Caki2 (cell line): Measurements from ENCODE around the gene UNC5C. TPM values are rescaled to one million over a fixed set of nuclear protein-coding genes. Genes with fewer than 3 reads are reported as not detected.

Source experiments
- DNase-seq: peaks from one replicate; pipeline ENCODE4 v3.0.0-alpha.2; 2015; ENCODE audit warnings: low read depth
- in situ Hi-C: cut with HindIII; loops from 2 replicates; pipeline ENCODE4 v1.10.0; 2016; ENCODE audit warnings: low sequenced_read_pairs, low pct_unique_long_range_greater_than_20kb, mixed read lengths
- total RNA-seq: library from RNA; depleted of rRNA; stranded (reverse); fragments of >200 nt; shearing (Covaris generic); gene quantifications from 2 replicates; pipeline ENCODE4 v1.2.3, GENCODE V29; 2014; ENCODE audit warnings: low replicate concordance

UNC5C gene
- total RNA-seq, 1 experiment from 2014 or later = not detected

- in situ Hi-C loops = no loop called here
- DNase-seq = no peak
These were observed 229.6 kb downstream of the UNC5C start for GRCh38 chr4:95319169-95319568.

GRCh38 chr4:95318483-95318882, 230.3 kb downstream of the UNC5C start:
- no peak for DNase-seq
- in situ Hi-C loops = no loop called here

DNA sequence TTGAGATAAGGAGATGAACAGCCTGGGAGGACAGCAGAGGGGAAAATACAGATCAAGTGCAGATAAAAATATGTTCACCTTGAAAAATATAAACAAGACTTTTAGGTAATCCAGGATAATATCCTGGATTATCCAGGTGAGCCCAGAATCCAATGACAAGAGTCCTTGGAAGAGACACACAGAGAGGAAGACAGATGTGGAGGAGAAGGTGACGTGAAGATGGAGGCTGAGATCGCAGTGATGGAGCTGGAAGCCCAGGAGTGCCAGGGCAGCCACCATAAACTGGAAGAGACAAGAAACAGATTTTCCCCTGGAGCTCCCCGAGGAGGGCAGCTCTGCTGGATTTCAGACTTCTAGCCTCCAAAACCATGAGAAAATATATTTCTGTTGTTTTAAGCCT, 230.7 kb downstream of the UNC5C start:
- in situ Hi-C loops = no loop called here
- DNase-seq = no peak

DNA sequence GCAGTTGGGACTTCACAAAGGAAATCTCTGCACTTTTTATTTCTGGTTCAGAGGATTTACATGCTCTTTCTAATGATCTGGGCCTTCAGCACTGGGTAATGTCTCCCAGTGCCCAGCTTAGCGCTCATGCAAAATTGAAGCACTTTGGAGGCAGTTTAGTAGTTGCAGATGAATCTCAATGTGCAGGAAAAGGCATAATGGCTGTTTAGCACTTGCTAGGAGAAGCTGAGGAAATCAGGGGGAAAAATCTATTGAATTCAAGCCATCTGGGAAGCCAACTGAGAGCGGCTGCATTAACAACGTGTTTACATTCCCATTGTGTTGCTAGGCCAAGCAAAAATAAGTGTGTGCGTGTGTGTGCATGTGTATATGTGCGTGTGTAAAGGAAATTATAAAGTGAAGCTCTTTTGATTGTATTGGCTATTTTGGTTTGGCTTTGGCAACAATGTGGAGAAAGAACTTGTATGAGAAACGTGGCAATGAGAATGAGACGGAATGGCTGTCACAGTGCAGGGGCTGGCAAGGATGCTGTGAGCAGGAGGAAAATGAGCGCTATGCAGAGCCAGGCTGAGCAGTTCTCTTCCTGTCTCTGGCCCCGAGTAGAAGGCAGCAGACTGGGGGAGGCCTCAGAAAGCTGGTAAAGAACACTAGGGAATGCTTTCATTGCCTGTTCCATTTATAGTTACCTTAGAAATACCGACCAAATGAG, 231.5 kb downstream of the UNC5C start:
- no peak for DNase-seq
- in situ Hi-C loops = no loop called here

GRCh38 chr4:95314573-95314972, 234.2 kb downstream of the UNC5C start:
- no peak for DNase-seq
- in situ Hi-C loops = no loop called here

GRCh38 chr4:95304898-95305297, 243.9 kb downstream of the UNC5C start:
- in situ Hi-C loops = no loop called here
- peak; percentile 42 for DNase-seq

GRCh38 chr4:95300304-95300703, 248.5 kb downstream of the UNC5C start:
- in situ Hi-C loops = no loop called here
- DNase-seq = no peak

DNA sequence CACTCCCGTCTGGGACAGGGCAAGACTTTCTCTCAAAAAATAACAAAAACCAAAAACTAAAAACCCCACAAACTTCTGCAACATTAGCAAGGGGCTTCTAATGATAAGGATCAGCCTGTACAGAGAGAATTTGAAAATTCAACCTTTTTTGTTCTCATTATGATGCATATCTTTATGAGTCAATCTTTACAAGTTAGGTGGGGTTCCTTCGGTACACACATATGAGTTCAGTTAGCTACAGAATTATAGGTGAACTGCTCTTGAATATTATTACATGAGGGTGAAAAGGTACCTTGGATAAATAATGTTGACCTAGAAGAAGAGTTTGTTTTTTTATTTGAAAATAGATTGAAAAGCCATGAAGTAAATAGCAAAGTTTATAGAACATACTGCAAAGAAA, 252.7 kb downstream of the UNC5C start:
- no peak for DNase-seq
- in situ Hi-C loops = no loop called here

DNA sequence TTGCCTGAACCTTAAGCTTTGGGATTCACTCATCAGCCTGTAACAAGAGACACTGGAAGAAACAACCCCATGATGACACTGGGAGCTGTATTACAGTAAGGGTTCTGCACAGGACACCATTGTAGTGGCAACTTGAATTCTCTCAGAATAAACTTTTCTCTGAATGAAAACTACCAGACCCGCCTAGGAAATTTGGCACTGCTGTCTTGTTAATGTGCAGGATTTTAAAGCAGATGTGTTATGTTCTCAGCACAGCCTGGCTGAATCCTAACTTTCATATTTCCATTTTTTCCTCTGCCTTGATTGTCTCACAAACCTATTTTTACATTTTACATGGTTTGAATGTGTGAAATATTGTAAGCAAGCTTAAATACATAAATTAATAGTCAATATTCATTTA, 253.6 kb downstream of the UNC5C start:
- in situ Hi-C loops = no loop called here

DNA sequence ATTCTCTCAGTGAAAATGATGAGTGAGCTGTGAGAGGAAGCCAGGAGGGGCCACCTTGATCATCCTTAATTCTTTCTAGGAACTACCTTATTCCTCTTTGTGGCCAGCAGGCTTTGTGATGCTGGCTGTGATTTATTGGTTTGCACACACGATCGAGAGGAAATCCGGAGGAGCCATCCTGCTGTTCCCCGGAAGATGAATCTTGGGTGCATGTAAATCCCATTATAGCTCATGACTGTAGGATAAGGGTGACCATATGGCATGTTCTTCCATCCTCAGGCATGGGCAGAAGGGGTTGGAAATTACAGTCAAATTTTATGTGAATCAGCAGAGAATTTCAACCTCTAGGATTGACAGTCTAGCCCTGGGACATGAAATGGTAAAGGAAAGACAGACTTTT, 254.5 kb downstream of the UNC5C start:
- no peak for DNase-seq
- in situ Hi-C loops = no loop called here

More for the DNA sequence above, 253.6 kb downstream of the UNC5C start:
- DNase-seq = no peak

- DNase-seq = no peak
These were observed 255.8 kb downstream of the UNC5C start for GRCh38 chr4:95293014-95293413.

DNA sequence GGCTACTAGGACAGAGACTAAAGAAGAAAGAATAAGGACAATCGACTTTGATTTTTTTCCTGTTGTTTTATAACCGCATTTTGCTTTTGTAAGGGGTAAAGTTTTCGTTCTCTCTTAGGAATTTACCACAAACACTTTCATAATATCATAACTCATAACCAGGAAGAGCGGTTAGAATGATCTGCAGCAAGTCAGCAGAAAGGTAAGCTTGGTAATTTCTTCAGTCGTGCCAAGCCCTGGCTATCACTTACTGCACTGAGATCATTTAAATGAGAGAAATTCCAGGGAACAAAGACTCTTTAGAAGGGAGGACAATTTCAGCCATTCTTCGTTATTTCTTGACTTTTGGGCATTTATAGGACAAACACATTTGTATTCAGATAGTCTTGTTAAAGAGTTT, 258.1 kb downstream of the UNC5C start:
- no peak for DNase-seq
- in situ Hi-C loops = no loop called here

More at GRCh38 chr4:95293014-95293413, 255.8 kb downstream of the UNC5C start:
- in situ Hi-C loops = no loop called here

GRCh38 chr4:95289028-95289634, 259.6 kb downstream of the UNC5C start:
- no peak for DNase-seq

GRCh38 chr4:95288552-95288951, 260.2 kb downstream of the UNC5C start:
- in situ Hi-C loops = no loop called here
- no peak for DNase-seq

More at GRCh38 chr4:95289028-95289634, 259.6 kb downstream of the UNC5C start:
- in situ Hi-C loops = no loop called here

- in situ Hi-C loops = no loop called here
- no peak for DNase-seq
These were observed 263.0 kb downstream of the UNC5C start for GRCh38 chr4:95285797-95286196.

DNA sequence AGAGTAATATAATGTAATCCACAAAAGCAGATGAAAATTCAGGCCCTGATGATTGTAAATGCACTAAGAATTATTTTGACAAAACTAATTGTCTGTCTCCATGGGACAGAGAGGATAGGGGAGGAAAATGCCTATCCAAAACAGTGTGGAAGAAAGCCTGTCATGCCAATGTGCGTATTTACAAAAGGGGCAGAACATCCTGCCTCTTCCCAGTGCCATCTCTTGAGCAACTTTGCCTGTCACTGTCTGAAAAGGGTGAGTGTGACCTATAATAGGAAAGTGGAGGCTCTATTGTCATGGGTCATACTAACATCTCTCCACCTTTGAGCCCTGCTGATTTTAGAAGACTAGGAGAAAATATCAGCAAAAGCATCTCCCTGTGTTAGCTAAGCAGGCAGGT, 264.1 kb downstream of the UNC5C start:
- DNase-seq = no peak
- in situ Hi-C loops = no loop called here

DNA sequence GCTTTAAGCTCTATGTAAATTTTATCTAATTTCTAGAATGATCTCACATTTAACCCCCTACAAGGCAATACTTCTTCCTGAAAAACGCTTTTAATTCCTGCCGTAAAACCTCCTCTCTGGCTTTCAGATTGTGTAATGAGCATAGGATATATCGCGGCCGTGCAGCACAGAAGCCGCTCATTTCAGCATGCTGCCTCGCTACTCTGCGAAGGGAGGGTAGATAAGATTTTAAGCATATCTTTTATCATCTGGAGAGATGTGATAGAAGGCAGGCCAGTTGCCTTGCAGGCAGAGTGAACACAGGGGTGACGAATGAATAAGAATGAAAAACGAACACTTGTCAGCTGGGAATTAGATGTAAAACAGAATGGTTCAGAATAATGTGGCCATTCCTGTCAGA, 265.5 kb downstream of the UNC5C start:
- in situ Hi-C loops = no loop called here
- DNase-seq = no peak

DNA sequence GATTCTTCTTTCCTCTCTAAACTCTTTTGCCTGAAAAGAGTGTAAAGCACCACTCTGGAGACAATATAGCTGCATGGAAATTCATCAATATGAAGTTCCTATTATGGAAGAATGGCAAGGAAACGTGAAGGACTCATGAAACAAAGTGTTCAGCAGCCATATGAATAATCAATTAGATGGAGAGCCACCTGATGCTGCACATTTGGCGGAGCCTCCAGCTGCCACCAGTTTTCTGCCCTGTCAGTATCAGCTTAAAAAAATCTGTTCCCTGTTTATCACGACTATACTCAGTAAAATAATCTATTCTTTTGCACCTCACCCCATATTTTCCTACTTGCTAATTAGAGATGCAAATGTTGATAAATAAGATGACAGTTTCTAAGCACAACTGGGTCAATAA, 276.0 kb downstream of the UNC5C start:
- DNase-seq = no peak
- in situ Hi-C loops = no loop called here

- DNase-seq = no peak
- in situ Hi-C loops = no loop called here
These were observed 276.7 kb downstream of the UNC5C start for GRCh38 chr4:95272036-95272435.
